HG02970 (cell line): ENCODE measurements around the gene GRPEL1.

Source experiments
- ATAC-seq: cut with Tn5 transposase; IDR thresholded peaks from one replicate; pipeline ENCODE4 v1.9.1; 2021; ENCODE audit warnings: mild to moderate bottlenecking, moderate library complexity, moderate number of reproducible peaks; ENCODE audit not compliant: unreplicated experiment, low FRiP score

The GRPEL1 gene

DNA sequence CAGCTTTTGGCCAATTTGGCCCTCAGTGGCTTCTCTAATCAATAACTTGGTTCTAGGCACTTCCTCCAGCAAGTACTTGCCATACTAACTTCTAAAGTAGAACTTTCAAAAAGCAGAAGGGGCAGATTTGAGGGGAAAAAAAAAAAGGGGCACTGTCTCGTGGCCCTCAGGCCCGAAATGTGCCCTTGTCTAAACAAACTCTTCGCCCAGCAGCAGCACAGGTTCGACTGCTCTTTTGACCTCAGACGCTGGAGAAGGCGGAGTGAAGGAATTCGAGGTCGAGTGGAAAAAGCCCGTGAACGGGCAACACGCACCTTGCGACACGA is 775 bp downstream of the GRPEL1 start:
- ATAC-seq, result no peak

DNA sequence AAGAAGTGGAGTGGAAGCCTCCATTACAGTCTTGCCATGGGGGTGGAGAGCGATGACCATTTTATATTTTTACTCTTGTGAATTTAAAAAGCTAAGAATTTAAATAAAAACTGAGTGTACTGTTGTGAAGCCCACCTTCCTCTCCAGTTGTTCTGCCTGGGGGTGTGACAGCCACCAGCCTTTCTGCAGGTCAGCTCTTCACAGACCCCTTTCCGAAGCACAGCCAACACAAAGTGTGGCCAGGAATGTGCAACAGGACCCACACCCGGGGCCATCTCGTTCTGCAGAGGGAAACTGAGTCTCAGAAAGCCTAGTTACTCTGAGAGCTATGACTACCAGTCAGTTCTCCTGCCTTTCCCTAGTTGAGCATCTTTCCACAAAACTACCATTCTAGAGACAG is 1.4 kb downstream of the GRPEL1 start:
- ATAC-seq, result no peak

DNA sequence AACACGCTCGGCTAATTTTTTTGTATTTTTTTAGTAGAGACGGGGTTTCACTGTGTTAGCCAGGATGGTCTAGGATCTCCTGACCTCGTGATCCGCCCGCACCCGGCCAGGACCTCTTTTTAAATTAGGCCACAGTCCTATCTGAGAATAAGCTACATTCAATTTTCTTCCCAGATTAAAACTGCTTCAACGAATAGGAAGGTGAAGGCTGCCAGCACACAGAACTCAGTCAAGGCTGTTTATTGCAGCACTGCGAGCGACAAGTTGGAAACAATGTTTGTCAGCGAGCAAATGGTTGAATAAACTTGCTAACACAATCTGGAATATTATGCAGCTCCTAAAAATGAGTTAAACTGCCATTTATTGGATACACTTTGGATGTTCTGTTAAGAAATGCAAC is 1.9 kb downstream of the GRPEL1 start:
- ATAC-seq, result no peak

DNA sequence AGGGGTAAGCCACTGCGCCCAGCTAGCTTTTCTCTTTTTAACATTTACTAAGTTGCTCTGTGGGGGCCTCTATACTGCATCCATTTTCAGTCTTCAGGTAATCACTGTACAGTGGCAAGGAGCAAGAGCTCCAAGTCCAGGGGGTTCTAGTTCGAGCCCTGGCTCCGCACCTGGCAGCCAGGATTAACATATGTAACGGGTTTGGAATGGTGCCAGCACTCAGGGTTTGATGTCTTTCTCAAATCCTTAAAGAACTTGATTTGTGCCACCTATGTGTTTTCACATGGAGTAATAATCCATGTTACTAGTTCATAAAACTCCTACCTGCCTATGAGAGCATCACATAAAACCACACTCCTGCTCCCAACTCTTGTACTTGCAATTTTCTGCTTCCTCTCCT is 4.5 kb downstream of the GRPEL1 start:
- no peak for ATAC-seq

DNA sequence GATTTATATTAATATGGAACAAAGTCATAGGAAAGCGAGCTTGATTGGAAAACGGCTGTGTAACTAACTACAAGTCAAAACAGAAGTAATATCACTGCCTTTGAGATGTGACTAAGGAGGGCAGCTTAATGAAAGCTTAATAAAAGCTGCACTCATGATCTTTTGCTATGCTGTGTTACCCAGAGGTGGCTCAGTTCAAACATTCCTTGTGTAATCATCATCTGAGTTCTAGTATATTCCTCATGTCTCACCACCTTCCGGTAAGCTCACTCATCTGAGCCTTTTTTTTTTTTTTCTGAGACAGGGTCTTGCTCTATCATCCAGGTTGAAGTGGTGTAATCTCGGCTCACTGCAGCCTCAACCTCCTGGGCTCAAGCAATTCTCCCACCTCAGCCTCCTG is 5.0 kb downstream of the GRPEL1 start:
- no peak for ATAC-seq

DNA sequence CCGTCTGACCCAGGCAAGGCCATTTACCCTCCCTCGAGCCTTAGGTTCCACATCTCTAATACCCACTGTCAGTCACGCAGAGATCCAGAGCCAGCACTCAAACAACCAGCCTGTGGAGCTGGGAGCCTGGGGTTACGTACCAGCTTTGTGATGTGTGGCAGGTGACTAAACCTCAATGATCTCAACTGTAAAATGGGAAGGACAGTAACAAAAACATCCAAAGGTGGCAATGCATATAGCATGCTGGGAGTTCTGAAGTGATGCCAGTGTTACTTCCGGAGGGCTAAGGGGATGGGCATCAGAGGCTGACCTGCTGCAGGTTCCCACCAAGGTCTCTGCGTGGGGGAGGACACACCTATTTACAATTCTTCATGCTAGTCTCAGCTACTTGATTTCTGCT is 6.0 kb downstream of the GRPEL1 start:
- no peak for ATAC-seq

DNA sequence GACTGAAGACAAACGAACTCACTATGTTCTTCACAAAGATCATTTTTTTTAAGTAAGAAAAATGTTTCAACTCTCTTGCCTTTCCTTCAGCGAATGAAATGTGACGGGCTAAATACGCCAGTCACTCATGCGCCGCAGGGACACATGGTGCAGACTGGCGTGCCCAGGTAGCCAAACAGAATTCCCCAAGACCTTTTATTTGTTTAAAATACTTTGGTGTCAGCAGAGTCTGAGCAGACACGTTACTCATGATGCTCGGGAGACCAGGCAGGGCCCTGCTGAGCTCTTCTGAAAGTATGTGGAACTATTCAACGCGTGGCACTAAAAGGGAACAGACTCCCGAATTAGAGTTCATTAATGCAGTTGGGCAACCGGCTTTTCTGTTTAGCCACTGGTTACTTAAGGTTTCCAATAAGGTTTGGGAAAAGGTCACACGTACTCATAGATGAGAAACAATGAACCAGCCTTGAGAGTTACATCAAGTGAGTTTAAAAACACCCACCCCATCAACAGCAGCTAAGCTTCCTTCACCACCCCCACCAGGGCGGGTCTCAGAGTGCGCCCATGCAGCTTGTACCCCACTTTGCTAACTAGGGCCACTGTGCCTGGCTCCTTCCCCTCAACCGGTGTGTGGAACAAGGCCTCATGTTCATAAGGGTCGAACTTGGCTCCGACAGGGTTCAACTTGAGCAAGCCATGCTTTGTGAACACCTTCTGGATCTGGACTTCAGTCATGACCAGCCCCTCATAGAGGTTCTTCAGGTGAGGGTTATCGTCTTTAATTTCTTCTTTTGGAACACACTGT is 7.3 kb downstream of the GRPEL1 start:
- no peak for ATAC-seq

DNA sequence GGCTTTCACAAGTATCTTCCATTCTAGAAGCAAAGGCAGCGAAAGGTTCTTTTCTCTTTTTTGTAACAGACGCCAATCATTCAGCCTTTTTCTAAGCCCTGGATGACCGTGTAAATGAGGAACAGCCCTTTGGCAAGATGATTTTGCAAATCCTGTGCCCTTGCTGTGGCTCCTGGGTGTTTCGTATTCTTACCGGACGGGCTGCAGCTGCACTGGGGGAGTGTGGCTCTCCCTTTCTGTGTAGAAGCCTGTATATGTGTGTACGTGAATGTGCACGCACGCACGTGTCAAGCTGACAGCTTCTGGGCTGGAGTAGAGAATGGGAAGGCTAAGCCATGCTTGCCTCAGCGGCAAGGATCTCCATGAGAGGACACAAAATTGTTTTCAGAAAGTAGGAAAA is 8.2 kb downstream of the GRPEL1 start:
- no peak for ATAC-seq

DNA sequence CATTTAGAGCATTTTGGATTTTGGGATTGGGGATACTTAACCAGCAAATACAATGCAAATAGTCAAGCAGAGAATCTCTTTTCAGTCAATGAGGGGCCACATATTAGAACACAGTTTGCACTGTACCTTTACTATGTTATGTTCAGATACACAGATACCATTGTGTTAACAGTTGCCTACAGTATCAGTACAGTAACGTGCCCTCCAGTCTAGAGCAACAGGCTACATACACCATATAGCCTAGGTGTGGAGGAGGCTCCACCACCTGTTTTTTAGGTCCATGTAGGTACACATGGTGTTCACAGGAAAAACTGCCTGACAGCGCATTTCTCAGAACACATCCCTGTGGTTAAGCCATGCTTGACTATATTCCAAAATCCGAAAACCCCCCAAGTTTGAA is 9.1 kb downstream of the GRPEL1 start:
- ATAC-seq, result no peak

DNA sequence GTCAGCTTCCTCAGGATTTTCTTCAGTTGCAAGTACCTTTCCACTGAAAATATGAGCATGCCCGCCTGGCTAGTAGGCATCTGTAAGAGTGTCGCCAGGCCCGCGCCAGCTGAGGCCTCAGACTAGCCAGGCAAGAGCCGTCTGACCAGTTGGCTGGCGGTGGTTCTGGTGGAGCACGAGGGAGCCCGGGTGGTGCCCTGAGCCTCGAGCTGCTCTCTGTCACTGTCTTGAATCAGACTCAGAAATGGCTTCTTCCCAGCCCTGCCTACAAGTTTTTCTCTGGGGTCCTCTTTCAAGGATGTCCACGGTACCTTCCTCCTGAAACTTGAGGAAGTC is 11.9 kb downstream of the GRPEL1 start:
- no peak for ATAC-seq

DNA sequence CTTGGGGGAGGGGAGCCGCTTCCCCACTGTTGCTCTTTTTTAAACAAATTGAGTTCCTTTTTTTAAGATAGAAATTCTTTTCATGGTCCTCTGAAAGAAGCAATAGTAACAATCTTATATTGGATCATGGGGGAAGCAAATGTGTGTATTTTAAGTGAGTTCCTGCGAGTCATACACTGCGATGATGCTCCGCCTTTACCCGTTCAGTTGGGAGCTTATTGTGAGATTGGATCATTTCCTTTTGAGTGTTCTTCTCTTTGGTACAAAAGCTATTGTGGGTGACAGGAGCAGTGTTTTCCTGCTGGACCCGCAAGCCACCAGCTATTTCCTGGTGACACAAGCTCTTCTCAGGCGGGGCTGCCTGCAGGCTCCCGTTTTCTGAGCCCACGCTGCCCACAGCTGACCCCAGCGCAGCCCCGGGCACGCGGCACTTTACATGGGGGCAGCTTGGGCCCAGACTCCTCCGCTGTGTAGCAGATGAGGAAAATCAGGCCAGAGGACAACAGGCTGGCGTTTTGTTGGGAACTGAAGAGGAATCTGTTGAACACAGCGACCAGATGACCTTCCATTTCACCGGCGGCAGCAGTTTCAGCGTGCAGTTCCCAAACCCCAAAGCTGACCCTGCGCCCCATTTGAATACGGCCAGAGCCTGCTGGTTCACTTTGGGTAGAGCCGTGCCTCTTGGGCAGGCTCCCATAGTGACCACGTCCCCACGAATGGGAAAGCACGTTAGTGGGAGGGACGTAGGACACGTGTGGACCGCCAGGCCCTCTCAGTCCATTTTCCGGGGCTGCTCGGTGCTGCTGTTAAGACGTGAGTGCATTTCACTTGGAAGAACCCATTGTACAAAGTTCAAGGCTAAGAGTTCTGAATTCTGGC is 12.5 kb downstream of the GRPEL1 start:
- no peak for ATAC-seq

DNA sequence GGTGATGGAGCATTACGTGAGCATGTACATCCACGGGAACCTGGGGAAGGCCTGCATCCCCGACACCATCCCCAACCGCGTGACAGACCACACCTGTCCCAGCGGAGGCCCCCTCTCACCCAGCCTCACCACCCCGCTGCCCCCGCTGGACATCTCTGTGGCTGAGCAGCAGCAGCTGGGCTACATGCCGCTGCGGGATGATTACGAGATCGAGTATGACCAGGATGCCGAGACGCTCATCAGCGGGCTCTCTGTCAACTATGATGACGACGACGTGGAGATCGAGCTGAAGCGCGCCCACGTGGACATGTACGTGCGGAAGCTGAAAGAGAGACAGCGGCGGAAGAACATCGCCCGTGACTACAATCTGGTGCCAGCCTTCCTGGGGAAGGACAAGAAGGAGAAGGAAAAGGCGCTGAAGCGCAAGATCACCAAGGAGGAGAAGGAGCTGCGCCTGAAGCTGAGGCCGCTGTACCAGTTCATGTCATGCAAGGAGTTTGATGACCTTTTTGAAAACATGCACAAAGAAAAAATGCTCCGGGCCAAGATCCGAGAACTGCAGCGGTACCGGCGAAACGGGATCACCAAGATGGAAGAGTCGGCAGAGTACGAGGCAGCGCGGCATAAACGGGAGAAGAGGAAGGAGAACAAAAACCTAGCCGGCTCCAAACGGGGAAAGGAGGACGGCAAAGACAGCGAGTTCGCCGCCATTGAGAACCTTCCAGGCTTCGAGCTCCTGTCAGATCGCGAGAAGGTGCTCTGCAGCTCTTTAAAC is 13.6 kb downstream of the GRPEL1 start:
- ATAC-seq, result no peak

DNA sequence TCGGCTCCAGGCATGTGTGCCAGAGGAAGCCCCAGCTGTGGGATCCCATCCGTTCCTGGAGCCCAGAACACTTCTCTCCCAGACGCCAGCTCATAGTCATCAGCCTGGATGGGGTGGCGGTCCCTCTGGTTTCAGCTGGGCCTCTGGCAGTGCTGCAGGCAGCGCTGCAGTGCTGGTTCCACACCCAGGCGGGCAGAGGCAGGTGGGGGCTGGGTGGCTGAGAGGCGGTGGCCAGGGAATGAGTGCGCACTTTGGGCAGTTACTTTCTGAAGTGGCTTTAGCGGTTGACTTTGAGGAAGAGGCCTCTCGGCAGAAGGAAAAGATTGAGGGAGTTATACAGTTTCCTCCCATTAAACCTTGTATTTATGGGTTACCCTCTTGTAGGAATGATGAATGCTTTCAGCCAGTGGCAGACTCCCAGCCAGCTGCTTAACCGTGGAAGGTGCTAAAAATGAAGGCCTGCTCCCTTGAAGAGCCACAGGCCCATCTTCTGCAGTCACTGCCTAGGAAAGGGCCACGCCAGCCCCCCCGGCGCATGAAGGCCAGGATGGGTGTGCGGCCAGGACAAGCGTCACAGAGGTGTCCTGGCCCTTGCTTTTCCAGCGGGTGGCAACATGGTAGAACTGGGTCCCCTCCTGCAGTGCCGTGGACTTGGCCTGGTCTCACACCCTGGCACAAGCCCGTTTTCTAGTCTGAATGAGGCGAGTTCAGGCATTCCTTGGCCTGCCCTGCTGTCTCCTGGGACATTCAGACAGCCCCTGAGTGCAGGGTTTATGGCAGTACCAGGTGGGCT is 14.7 kb downstream of the GRPEL1 start:
- ATAC-seq, result no peak

DNA sequence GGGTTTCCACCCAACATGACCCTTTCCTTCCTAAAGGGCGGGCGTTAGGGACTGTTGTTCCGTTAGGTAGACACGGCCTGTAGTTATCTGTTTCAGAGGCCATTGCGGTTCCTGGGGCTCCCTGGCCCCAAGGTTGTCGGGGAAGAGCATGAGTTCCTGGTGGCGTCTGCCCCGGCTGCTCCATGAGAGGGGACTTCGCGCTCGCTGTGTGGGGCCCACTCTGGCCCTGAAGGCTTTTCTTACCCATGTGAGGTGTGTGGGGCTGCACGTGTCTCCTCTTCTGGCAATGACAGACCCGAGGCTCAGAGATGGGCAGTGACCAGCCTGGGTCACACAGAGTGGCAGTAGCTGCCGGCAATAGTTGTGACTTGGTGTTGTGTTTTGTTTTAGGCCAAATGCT is 15.6 kb downstream of the GRPEL1 start:
- ATAC-seq, result no peak

DNA sequence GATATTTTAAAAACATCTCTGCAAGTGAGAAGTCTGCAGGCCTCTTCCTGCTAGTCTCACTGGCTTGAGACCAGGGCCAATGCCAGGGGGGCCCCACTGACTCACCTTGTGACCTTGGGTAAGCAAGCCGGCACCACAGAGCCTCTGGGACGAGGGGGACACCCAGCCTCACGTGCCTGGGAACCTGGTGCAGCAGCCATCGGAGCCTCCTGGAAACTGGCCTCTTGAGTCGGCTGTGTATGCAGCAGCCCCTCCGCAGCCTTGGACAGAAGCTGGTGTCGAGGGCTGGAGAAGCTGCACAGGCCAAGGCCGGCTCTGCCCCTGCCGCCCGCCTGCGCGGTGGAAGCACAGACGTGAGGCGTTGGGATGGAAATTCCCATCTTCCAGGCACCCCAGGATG is 16.0 kb downstream of the GRPEL1 start:
- no peak for ATAC-seq

DNA sequence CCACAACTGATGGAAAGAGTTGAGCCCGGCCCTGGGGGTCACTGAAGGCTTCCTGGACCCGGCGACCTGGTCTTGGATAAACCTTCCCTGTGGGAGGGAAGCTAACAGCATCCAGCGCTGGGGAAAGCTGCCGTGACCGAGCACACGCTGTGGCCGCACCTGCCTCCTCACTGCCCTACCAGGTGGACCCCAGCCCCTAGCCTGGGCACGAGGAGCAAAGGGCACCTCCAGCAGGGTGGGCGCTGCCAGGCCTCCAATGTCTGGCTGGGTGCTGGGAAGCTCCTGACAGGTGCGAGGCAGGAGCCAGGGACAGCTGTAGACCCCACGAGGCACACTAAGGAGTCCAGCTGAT is 16.7 kb downstream of the GRPEL1 start:
- no peak for ATAC-seq

DNA sequence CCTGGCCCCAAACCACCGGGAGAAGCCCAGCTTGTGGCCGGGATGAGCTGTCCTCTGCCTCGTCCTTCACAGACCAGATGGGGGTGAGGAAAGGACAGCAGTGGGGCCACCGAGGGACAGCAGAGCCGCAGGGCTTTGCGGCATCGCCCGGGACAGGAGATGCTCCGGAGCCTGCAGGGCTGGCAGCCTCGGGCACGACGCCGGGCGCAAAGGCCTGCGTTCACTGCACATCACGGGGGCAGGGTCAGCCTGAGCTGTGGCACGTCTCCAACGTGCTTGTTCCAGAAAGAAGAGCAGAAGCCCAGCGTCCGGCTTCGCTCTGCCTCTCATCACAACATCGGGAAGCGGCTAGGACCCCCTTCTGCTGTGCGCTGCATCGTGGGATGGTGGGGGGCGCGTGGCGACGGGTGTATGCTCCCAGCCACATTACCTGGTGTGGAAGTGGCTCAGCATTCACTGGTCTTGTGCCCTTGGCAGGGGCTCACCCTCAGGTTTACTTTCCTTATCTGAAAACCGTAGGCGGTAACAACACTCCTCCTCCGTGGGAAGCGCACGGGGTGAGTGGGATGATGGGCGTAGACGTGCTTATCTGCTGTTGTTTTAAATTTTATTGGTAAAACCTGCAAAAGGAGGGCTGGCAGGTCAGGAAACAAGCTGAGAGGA is 17.3 kb downstream of the GRPEL1 start:
- ATAC-seq, result no peak

DNA sequence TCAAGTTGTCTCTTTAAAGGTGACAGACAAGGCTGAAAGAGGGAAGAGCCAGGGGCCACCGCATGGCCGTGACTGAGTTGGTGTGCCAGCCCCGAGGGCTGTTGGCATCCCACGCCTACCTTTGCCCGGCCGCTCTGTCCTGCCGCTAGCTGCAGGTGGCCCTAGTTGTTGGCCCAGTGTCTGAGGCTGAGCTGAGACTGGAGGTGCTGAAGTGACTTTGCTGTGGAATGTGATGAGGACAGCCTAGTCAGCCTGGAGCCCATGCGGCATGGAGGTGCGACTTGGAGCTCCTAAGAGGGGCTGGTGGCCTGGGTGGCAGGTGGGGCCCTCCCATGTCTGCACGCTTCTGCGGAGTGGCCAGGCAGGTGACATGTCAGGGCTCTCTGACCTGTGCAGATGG is 18.1 kb downstream of the GRPEL1 start:
- ATAC-seq, result no peak

DNA sequence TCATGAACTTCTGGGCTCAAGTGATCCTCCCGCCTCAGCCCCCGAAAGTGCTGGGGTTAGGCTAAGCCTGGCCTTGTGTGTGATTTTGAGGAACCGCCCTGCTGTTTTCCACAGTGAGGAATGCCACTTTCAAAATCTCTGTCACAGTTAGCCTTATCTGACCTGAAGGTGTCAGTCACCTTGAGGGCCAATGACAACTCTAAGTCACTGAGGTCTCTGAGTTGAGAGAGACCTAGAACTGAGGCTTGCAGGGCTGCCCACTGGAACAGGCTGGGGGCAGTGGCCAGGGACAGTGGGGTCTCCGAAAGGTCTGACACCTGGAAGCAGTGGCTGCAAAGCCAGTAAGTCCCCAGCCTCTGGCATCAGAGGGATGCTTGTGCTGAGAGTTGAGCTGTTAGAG is 18.6 kb downstream of the GRPEL1 start:
- no peak for ATAC-seq

DNA sequence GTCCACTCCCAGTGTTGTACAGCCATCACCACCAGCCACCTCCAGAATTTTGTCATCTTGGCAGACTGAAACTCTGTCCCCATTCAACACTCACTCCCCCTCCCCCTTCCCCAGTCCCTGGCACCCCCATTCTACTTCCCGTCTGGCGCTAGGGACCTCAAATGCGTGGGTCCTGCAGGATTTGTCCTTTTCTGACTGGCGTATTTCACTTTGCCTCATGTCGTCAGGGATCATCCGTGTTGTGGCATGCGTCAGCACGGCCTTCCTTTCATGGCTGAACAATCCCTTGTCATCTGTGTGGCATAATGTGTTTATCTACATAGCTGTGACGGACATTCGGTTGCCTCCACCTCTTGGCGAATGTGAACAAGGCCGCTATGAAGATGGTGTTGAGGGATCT is 19.2 kb downstream of the GRPEL1 start:
- no peak for ATAC-seq
